Stimulated activated CD8-positive, alpha-beta memory T cell treated with anti-CD3 and anti-CD28 coated beads, Interleukin-7, amount 100 ng/mL, for 1 hour (primary cell): ENCODE measurements around the gene ORAI1.
"Not testable (repeated sequence)": the region's sequence is repeated elsewhere in the genome, so short reads cannot be mapped to it uniquely, and the experiment has no call there.

Experiments used
- DNase-seq, 2 donors: peaks; one replicate each; pipeline ENCODE4 v3.0.0-alpha.2; 2020; ENCODE audit warnings: low read depth in 2 of 2

The ORAI1 gene

DNA sequence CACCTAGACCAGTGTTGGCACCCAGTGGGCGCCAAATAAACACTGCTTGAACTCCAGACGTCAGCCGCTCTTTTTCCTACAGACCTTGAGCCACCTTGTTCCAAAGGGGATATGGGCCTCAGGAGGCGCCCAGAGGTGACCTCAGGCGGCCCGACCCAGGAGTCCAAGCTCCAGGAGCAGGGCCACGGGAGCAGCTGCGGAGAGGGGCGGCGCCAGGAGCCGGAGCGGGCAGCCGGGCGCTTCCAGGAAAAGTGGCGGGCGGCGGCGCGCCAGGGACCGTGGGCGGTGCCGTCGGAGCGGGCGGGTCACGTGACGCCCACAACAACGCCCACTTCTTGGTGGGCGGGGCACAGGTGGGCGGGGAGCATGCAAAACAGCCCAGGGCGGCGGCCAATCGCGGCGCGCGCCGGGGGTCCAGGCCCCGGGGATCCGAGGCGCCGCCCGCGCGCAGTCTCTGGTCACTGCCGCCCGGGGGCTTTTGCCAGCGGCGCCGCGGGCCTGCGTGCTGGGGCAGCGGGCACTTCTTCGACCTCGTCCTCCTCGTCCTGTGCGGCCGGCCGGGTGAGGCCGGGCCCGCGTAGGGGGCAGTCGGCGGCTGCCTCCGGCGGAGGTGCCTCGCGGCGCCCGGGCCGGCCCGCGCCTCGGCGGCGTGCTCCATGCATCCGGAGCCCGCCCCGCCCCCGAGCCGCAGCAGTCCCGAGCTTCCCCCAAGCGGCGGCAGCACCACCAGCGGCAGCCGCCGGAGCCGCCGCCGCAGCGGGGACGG lies at the start of gene ORAI1:
Gene ORAI1 (plus strand): TSS at position 444 of the 766 bp plus-strand sequence.
- DNase-seq = peak; percentile 95

DNA sequence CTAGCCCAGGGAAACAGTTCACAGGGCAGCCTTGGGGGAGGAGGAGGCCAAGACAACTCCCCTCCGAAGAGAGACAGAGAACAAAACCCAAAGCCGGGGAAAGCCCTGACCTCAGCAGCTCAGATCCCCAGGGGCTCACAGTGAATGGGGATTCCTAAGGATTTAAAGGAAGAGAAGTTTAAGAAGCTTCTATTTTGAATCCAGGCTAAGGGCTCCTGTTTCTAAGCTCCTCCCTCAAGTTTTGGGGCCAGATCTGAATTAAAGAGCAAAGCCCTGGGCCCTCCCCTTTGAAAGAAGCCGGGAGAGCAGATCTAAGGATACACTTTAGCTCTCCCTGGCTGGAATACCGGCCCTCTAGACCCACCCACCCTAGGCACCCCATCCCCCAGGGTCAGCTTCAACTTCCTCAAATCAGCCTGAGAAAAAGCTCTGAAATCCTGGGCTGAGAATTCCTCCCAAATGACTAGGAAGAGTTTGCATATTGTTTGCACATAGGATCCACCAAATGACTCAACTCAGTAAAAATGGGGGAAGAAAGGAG lies 49.4 kb upstream of the ORAI1 start:
- DNase-seq = no peak

- DNase-seq = no peak
Measured at GRCh38 chr12:121577443-121578180, 48.7 kb upstream of the ORAI1 start.

DNA sequence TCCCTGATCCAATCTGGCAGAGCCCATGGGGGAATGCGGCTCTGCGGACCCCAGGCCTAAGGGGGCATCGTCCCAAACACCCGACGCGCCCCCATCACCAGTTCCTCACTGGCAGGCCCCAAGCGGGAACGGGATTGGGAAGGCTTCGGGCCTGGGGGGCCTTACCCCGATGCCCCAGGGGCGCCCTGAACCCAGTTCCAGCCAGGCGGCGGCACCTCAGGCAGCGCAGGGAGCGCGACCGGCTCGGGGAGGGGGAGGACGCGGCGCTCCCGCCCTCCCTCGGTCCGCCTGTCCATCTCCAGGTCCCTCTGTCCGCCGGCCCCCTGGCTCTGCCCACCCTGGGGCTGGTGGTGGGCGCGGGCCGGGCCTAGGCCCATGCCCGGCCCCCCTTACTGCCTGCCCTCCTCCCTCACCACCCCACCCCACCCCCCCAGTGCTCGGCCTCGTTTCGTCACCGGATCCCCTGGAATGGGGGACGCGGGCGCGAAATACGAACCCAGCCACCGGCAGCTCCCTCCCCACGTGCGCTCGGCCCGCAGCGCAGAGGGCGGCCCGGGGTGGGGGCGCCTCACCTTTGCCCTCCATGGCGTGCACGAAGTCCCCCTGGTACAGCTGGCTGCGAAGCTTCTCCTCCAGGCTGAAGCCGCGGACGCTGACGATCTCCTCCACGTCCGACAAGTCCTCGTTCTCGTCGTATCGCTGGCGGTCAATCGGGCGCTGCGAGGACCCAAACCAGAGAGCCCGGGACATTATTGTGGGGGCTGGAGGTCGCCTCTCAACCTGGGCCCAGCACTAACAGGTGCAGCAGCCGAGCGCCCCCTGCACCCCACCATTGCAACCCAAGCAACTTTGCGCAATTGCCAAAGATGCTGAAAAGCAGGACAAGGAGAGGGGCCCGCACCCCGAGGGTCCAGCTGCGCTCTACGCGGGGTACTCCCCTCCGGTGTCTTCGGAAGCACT lies 47.8 kb upstream of the ORAI1 start:
- no peak for DNase-seq

DNA sequence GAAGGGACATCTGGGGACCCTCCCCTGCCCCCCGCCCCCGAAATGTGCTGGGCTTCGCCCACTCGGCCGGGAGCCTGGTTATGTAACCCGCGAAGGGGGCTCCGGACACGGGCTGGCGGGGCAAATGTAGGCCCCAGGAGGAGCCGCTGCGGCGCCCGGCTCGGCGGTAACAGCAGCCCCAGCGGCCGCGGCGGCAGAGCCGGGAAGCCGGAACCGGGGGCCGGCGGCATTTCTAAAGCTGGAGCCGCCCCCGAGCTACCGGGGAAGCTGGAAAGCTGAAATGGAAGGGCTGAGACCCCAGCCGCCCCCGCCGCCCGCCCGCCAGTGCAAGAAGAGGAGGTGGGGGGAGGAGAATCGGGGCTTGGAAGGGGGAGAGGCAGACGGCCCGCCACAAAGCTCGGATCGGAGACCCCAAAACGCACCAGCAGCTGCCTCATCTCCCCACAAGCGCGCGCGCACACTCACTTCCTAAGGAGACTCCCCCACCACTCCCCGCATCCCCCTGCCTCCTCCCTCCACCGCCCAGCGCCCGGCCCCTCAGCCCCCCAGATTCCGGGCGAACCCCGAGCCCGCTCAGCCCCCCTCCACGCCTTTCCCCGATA lies 47.0 kb upstream of the ORAI1 start:
- no peak for DNase-seq

- peak; percentile 47 to 56 for DNase-seq
Measured at GRCh38 chr12:121579981-121580868, 46.1 kb upstream of the ORAI1 start.

- DNase-seq = no peak
Measured at GRCh38 chr12:121580959-121581685, 45.2 kb upstream of the ORAI1 start, which contains the start of gene KDM2B. Gene KDM2B, minus strand, starts transcription at chr12:121581023. Its CDS starts 112 bp downstream, at chr12:121580911.

- no peak for DNase-seq
Measured at GRCh38 chr12:121581686-121582429, 44.5 kb upstream of the ORAI1 start.

DNA sequence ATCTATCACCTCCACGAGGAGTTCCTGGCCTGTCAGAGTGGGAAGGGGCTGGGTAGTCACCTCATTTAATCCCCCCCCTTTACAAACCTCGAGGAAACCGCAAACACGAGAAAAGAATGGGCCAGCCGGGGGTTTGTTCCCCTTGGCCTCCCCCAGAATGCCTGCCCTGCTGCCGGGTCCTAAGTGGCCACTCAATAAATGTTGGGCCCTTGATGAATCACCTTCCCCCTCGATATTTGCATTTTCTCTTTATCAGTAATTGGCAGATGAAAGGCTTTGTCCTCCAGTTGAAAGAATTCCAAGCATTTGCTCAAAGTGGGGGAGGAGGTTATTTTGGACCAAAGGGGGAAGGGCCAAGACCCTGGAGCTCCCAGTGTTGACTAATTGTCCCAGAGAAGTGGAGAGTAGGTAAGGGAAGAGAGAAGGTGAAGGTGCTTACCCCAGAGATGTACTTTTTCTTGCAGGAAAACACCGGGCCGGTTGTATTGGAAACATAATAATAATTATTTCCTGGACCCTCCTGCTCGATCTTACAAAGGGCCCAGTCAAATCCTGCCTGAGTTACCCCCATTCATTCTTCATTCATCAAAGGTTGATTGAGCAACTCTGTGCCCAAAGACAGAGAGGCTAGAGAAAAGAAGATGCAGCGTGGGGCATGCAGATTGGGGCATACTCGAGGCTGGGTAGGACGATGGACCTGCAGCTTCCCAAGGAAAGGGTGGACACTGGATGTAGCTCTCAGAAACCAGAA lies 43.6 kb upstream of the ORAI1 start:
- no peak for DNase-seq

- DNase-seq = not testable (repeated sequence)
Measured at GRCh38 chr12:121583334-121583661, 43.0 kb upstream of the ORAI1 start.

GRCh38 chr12:121584885-121585284 lies 41.4 kb upstream of the ORAI1 start:
- not testable (repeated sequence) for DNase-seq

GRCh38 chr12:121590476-121591143 lies 35.7 kb upstream of the ORAI1 start:
- peak in 1 of 2 donors; percentile 25 for DNase-seq

GRCh38 chr12:121592320-121592719 lies 34.0 kb upstream of the ORAI1 start:
- DNase-seq = no peak

- DNase-seq = no peak
Measured at GRCh38 chr12:121595520-121595919, 30.8 kb upstream of the ORAI1 start.

GRCh38 chr12:121596526-121596925 lies 29.8 kb upstream of the ORAI1 start:
- no peak for DNase-seq

DNA sequence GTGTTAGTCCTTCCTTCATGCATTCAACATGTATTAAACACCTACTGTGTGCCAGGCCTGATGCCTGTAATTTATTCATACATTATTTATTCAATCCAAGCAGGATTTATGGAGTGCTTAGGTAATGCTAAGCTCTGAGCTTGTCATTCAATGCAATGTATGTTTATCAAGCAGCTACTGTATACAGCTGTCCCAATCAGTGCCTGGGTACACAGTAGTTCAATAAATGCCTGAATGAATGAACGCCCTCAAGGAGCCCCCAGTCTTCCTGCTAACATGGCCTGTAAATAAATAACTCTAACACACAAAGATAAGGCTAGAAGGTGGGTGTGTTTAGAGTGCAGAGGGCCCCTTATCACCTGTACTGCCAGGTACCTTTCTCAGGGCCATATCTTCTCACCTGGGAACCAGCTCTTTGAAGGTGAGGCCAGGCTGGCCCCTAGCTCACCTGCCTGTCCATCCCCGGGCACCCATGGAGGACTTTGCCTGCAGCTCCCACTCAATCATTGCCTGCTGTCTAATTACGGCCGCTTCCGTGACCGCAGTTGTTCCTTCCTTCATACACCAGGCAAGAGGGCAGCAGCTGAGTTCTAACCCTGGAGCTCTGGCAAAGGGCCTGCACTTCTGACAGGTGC lies 25.5 kb upstream of the ORAI1 start:
- no peak for DNase-seq

DNA sequence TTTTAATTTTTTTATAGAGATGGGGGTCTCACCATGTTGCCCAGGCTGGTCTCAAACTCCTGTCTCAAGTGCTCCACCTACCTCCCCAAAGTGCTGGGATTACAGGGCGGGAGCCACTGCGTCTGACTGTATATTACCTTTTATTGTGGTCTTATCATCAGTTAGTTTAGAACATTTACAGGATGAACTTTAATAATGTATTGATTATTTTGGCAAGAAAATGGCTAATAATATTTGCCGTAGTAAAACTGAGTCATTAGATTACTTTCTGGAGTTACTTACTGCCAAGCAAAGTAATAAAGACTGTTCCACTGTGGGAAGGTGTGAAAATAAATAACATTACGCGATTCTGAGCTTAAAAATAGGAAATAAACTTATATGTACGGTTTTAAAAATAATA lies 23.6 kb upstream of the ORAI1 start:
- DNase-seq = no peak
